Posterior cingulate gyrus (tissue), 11 donors: ENCODE results near the gene P2RX3.
A peak's percentile ranks its signal among the peaks of the same experiment; 100 is the strongest.
"Not testable (repeated sequence)": the region's sequence is repeated elsewhere in the genome, so short reads cannot be mapped to it uniquely, and the experiment has no call there.

Experiments used
- DNase-seq, 10 donors: peaks; one replicate each; pipeline versions ENCODE4 v3.0.0 to v3.0.0-alpha.2; 2020 to 2021; ENCODE audit warnings: mixed read lengths in 3 of 10
- intact Hi-C: fragments of 100-400 bp; cut with DNase I; formaldehyde crosslinking; loops from one replicate; pipeline ENCODE4 v1.15.1; 2023

P2RX3 gene

DNA sequence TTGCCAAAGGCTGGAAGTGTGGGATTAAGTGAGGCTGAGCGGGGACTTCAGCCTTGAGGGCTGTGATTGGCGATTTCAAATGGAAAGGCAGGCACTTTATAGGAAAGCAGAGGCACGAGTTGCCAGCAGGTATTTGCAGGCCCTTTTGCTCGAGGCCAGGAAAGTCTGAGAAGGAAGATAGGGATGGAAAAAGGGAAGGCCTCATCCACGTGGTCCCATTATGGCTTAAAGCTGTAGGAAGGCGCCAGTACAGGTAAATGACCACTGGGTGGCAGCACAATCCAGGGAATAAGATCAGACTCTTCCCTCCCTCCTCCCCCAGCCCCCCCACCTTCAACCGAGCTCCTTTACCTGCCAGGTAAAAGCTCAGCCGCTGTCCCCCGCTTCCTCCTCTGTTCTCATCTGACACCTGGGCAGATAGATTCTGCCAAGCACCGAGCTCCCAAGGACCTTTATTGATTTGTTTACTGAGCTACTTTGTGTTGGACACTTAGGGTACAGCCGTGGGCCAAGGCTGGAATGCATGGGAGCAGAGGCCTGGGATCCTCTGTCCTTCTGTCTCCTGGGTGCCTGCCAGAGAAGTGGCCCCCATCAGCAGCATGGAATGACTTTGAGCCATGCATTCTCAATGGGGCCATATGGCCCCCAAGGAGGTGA, 7.5 kb downstream of the P2RX3 start:
- intact Hi-C loops: loop anchor here (2.0 to 10.0 kb wide), 3 partner anchors 182 to 1169 kb away; no protein-coding TSS in a partner anchor
- peak; percentile 34 to 93 (median 72) for DNase-seq

DNA sequence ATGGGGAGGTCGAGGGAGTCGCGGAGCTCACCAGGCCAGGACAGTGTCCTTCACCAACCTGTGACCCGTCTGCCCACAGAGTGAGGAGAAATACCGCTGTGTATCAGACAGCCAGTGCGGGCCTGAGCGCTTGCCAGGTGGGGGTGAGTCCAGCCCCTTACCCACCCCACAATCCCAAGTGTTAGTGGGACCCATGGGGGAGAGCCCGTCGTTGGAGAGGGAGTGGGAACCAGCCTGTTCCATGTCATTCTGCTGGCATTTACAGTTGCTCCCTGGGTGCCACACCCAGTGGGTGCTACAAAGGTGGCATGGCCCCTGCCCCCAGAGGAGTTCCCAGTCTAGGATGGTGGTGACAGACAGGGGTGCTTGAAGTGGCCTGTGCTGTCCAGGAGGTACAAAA, 9.2 kb downstream of the P2RX3 start:
- intact Hi-C loops: loop anchor here (2.0 to 10.0 kb wide), 3 partner anchors 180 to 1167 kb away; no protein-coding TSS in a partner anchor
- DNase-seq: peak in 1 of 10 donors; percentile 48

DNA sequence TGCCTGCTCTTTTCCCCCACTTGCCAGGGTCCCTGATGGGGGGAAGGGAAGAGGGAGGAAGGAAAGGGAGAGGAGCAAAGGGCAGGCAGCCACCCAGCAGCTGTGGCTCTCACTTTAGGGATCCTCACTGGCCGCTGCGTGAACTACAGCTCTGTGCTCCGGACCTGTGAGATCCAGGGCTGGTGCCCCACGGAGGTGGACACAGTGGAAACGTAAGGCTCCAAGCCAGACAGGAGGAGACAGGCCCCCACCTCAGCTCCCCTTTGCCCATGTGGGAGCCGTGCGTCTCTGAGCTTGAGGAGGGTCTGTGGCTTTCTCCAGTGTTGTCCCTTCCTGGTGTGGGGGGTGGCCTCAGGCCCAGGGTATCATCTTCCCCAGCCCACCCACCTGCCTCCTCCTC, 9.9 kb downstream of the P2RX3 start:
- peak in 2 of 10 donors; percentile 72 to 79 for DNase-seq
- intact Hi-C loops: loop anchor here (5.0 to 10.0 kb wide), 2 partner anchors 179 to 1167 kb away; no protein-coding TSS in a partner anchor

DNA sequence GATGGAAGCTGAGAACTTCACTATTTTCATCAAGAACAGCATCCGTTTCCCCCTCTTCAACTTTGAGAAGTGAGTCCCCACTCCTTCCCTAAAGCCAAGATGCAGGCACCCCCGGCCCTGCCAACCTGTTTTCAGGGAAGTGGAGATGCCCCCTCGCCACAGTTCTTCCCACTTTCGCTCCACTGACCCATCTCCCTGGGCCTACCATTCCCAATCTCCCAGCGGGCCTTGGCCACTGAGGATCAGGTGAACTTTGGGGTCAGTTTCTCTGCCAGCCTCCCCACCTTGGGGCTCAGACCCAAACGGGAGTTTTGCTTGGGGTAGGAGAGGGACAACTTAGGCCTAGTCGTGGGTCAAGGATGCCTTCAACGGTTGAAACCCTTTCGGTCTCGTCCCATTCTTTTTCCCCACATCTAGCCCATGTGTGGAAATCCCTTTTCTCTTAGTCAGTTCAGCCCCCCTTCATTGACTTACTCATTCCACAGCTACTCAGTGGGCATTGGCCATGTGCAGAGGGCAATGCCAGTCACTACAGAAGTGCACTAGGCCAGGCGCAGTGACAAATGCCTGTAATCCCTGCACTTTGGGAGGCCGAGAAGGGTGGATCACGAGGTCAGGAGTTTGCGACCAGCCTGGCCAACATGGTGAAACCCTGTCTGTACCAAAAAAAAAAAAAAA, 10.6 kb downstream of the P2RX3 start:
- peak in 1 of 10 donors; percentile 68 for DNase-seq
- intact Hi-C loops: loop anchor here (5.0 to 10.0 kb wide), 2 partner anchors 179 to 1166 kb away; no protein-coding TSS in a partner anchor

DNA sequence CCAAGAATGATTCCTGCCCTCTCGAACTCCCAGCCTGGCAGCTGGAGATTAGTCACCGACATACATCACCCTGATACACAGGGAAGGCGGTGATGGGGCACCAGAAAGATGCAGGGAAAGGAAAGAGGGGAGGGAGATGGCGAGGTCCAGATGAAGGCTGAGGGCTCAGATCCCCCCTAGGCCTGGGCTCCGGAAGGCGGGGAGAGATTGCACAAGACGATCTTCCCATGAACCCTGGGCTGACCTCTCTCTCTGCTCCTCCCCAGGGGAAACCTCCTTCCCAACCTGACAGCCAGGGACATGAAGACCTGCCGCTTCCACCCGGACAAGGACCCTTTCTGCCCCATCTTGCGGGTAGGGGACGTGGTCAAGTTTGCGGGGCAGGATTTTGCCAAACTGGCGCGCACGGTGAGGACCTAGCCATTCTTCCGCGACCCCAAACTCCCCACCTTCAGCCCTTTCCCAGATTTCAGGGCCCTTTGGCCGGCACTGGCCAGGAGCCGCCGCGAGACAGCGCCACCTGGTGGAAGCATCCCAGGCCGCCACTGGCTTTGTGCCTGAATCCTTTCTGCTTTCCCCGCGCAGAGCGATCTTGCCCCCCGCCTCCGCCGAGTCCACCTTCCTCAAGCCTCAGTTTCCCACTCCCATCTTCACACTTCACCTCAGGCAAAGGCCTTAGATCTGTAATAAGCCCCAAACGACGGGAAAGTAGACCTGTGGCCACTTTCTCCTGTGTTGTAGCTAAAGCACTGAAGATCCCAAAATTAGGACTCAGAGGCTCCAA, 11.5 kb downstream of the P2RX3 start:
- DNase-seq: peak; percentile 28 to 94 (median 74)
- intact Hi-C loops: loop anchor here (5.0 to 10.0 kb wide), 3 partner anchors 105 to 1165 kb away; no protein-coding TSS in a partner anchor

DNA sequence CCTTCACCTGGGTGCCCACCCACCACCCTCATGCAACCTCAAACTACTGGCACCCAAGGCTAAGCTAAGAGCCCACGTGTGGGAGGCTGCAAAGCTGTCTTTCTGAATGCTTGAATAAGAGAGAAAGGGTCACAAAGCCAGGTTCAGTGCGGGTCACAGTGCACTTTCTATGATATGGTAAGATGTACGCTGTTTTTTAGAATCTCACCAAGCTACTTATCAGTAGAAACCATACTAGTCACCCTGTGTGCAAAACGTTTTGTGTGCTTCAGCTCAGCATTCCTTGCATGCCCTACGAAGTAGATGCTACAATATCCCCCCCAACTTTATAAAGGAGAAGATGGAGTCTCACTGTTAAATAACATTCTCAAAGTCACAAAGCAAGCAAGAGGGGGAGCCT, 14.9 kb downstream of the P2RX3 start:
- peak in 1 of 10 donors; percentile 4 for DNase-seq
- intact Hi-C loops: loop anchor here (10.0 kb wide), 1 partner anchor 102 kb away; no protein-coding TSS in a partner anchor

DNA sequence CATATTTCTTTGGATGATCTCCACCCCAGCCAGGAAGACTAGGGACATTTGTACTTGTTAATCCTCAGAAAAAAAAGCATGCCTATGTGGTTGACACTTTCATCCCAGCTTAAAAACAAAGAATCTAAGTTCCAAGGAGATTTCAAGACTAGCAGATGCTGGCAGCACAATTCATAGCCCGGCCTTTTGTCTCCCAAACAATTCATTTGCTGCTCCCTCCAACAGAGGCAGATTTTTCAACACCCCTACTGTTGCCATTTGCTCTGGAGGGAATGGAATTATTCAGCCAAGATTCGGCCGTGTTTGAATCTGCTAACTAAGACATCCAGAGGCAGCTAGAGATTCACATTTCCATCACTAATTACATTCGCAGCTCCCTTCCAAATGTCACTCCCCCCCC, 15.3 kb downstream of the P2RX3 start:
- DNase-seq: no peak
- intact Hi-C loops: loop anchor here (10.0 kb wide), 1 partner anchor 101 kb away; no protein-coding TSS in a partner anchor

DNA sequence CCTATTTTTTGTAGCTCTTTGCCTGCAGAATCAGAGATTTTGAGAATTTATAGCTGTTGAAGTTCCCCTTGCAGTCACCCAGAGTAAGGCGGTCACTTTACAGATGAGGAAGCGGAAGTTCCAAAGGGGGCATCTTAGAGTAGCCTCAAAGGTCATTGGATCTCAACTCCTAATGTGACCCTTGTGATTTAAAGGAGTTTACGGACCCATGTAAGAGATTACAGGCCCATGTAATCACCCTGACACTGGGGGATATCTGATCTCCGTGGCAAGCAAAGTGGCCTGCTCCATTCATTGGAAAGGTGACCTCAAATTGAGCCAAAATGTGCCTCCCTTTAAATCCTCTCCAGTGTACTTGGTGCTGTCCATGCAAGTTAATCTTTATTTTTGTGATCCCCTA, 15.7 kb downstream of the P2RX3 start:
- intact Hi-C loops: loop anchor here (10.0 kb wide), 1 partner anchor 101 kb away; no protein-coding TSS in a partner anchor
- no peak for DNase-seq

DNA sequence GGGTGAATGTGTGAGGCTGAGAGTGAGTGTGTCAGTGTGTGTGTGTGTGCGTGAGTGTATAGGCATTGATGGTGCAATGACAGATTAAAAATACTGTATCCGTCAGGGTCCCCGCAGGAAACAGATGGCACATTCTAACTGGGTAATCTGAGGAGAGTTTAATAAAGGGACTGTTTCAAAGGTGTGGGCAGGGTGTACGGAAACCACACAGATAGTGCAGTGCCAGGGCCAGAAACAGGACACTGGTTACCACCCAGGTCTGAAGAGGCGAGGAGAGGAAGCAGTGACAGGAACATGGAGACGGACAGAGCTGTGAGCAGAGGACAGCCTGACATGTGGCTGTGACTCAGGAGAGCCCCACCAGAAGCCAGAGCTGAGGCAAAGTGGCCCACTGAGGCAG, 16.5 kb downstream of the P2RX3 start:
- DNase-seq: peak in 1 of 10 donors; percentile 57
- intact Hi-C loops: loop anchor here (10.0 kb wide), 1 partner anchor 100 kb away; no protein-coding TSS in a partner anchor

DNA sequence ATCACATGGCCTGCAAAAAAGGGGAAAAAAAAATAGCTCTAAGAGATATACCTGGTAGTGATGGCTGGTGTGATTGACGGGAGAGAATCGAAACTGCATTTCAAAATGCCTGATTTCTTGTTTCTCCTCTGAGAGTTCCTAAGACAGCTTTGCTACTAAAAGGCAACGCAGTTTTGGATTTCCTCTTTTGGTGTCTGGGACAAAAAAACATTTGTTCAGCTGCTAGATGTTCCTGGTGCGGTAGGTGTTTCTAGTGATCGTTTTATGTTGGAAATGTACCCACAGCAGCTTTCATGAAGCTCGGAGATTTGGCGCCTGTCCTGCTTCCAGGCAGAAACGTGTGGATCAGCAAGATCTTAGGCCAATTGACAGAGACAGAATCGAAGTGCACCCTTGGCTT, 18.1 kb downstream of the P2RX3 start:
- DNase-seq: peak in 3 of 10 donors; percentile 39 to 87 (median 49)
- intact Hi-C loops: loop anchor here (10.0 kb wide), 1 partner anchor 99 kb away; no protein-coding TSS in a partner anchor

DNA sequence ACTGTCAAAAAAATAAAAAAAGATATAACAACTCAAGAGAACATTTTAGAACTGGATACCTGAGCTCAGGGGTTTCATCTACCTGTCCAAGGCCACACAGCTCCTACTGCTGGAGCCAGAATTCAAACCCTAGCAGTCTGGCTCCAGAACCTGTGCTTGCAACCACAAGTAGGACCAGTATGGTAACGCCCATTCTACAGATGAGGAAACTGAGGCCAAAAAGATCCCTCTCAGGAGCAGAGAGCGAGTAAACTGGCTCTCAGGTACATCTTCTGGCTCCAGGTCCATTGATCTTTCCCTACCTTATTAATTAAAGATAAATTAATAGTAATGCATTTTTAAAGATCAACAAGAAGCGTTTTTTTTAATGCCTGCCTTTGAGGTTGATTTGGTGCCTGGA, 19.2 kb downstream of the P2RX3 start:
- intact Hi-C loops: loop anchor here (10.0 kb wide), 1 partner anchor 97 kb away; no protein-coding TSS in a partner anchor
- DNase-seq: no peak

DNA sequence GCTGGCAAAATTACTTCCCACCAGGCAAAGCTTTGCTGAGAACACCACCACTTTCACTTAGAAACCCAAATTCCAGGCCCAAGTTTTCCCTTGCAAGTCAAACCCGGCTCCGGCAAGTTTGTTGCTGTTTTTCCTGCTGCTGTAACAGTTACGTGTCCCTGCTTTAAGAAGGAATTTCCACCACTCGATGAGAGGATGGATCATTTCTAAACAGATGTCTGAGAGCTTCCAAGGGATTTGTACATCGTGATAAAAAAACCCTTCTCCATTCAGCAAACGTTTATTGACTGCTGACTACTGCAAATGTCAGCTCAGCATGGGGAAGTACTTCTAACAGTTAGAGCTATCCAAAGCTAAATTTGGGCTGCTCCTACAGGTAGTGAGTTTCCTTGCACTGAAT, 19.7 kb downstream of the P2RX3 start:
- intact Hi-C loops: loop anchor here (10.0 kb wide), 1 partner anchor 97 kb away; no protein-coding TSS in a partner anchor
- DNase-seq: peak in 1 of 10 donors; percentile 78

DNA sequence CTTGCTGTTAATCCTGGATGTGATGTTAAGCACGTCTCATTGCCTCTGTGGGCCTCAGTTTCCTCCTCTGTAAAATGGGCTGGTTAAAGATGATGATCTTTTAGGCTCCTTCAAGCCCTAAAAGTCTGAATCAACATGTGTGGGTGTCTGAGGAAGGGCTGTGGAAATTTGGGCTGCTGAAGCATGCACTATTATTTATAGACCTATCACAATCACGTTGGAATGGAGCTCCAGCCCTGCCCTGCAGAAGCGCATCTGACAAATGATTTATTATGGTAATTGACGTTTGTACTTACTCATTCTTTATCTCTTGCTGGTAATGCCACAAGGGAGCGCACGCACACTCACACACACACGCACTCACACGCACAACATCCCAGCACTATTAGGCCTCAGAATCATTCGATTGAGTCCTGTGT, 20.4 kb downstream of the P2RX3 start:
- DNase-seq: peak in 1 of 10 donors; percentile 34
- intact Hi-C loops: loop anchor here (10.0 kb wide), 1 partner anchor 96 kb away; no protein-coding TSS in a partner anchor

DNA sequence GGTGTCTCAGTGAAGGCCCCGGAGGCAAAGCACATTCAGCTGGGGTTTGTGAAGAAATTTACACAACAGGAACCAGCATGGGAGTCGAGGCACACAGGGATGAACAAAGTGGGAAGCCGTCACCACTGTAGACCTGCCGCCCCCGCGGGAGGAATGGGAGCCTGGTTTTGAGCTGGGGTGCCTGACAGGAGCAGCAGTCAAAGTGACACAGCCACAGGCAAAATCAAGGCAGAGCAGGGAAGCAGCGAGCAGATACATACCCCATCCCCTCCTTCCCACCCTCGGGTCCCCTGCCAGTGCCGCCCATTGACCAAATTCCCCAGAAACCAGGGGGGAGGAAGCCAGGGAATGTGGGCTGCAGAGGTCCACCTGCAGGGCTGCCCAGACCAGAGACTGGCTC, 20.8 kb downstream of the P2RX3 start:
- peak in 1 of 10 donors; percentile 55 for DNase-seq
- intact Hi-C loops: loop anchor here (10.0 kb wide), 1 partner anchor 96 kb away; no protein-coding TSS in a partner anchor

DNA sequence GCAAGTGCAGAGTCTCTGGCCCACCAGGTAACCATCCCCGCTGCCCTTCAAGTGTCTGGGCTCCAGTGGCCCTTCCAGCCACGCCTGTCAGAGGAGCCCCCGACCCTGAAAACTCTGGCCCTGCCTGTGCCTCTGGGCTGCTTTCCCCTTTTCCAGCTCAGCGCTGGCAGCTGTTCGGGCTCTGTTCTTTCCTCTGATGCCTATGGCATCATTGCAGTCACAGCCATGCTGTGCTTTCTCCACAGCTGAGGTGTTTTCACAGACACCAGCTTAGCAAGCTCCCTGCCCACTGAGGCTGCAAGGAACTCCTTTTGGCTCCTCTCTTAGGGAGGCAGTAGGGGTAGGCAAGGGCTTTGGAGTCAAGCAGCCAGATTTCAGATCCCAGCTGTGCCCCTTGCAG, 21.2 kb downstream of the P2RX3 start:
- DNase-seq: peak in 6 of 10 donors; percentile 27 to 90 (median 44)
- intact Hi-C loops: loop anchor here (10.0 kb wide), 1 partner anchor 95 kb away; no protein-coding TSS in a partner anchor

DNA sequence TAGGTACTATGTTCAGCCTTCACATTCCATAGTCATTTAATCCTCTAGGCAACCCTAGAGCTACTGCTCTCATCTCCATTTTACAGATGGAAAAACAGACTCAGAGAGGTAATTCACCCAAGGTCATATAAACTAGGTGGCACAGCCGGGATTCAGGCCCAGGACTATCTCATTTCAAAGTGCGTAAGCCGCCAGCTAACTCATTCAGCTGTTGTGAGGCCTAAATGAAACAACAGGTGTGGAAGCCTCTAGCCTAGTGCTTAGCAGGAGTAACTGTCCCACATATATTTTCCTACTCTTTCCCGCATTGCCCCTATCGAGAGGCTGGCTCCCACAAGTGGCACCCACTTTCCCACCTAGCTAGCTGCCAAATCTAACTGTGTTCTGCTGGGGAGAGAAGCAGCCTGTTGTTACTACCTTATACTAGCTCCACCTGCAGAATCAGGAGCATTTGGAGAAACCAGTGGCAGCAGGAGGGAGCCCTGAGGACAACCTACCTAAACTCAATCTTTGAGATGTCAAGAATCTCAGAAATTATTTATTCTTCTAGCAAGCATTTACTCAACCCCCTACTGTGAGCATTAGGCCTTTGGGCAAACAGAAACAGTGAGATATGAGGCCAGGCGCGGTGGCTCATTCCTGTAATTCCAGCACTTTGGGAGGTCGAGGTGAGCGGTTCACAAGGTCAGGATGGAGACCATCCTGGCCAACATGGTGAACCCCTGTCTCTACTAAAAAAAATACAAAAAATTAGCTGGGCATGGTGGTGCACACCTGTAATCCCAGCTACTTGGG, 21.9 kb downstream of the P2RX3 start:
- intact Hi-C loops: loop anchor here (10.0 kb wide), 1 partner anchor 95 kb away; no protein-coding TSS in a partner anchor
- DNase-seq: peak in 1 of 10 donors; percentile 43

DNA sequence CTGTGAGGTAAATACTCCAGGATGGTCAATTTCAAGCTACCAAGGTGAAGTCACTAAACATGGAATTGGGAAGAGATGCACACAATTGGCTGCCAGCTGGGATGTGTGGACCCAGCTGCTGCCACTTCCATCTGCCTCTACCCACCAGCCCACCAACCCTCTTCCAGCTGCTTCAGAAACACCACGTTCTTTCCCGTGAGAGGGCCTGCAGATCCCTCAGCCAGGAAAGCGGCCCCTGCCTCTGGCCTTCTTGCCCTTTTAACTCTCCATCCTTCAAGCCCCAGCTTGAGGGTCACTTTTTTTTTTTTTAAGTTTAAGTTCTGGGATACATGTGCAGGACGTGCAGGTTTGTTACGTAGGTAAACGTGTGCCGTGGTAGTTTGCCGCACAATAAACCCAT, 22.8 kb downstream of the P2RX3 start:
- DNase-seq: peak in 1 of 10 donors; percentile 67

DNA sequence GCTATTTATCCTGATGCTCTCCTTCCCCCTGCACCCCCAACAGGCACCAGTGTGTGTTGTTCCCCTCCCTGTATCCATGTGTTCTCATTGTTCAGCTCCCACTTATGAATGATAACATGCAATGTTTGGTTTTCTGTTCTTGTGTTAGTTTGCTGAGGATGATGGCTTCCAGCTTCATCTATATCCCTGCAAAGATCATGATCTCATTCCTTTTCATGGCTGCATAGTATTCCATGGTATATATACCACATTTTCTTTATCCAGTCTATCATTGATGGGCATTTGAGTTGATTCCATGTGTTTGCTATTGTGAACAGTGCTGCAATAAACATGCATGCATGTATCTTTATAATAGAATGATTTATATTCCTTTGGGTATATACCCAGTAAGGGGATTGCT, 23.3 kb downstream of the P2RX3 start:
- DNase-seq, intact Hi-C loops: not testable (repeated sequence)

More for the DNA sequence above, 22.8 kb downstream of the P2RX3 start:
- intact Hi-C loops: no loop called here

DNA sequence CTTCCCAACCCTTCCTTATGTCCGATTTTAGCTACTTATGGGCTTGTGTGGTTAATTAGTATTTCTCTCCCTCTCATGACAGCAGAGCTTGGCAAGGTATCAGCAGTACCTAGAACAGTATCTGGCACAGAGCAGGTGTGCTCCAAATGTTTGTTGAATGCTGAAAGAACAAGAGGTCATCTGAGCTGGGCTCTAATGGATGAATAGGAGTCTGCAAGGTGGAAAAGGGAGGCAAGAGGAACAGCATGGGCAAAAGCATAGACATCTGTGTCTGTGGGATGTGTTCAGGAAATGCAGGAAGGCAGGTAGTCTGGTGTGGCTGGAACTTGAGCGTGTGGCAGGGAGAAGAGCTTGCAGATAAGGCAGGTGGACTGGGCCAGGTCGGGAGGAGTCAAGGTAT, 23.8 kb downstream of the P2RX3 start:
- DNase-seq: no peak
- intact Hi-C loops: no loop called here
